Heart right ventricle (tissue), 16 donors: ENCODE results near the gene HYKK. TPM values are rescaled to one million over a fixed set of nuclear protein-coding genes. Genes with fewer than 3 reads are reported as not detected.

Experiments
- ATAC-seq, 8 donors: fragments of 200-7000 bp; cut with Tn5 transposase; one replicate each; pipeline ENCODE4 v1.9.1; 2020; ENCODE audit warnings: mild to moderate bottlenecking in 8 of 8, moderate library complexity in 8 of 8, moderate number of reproducible peaks in 1 of 8
- DNase-seq, 2 donors: peaks; one replicate each; pipeline ENCODE4 v3.0.0-alpha.2; 2020
- H3K27ac ChIP-seq, 10 donors: fragments of 200-600 bp; sonication (generic) in 2 of 10; one replicate each; pipeline versions ENCODE4 v1.5.0 to v1.8.0; 2020 to 2022; ENCODE audit warnings: mild to moderate bottlenecking in 3 of 10
- H3K27me3 ChIP-seq, 7 donors: fragments of 200-600 bp; one replicate each; pipeline ENCODE4 v1.8.0; 2021 to 2022; ENCODE audit warnings: mild to moderate bottlenecking in 2 of 7
- H3K36me3 ChIP-seq, 9 donors: fragments of 200-600 bp; sonication (generic) in 1 of 9; one replicate each; pipeline versions ENCODE4 v1.5.0 to v1.8.0; 2020 to 2022; ENCODE audit warnings: mild to moderate bottlenecking in 2 of 9
- H3K4me1 ChIP-seq, 9 donors: fragments of 200-600 bp; sonication (generic) in 1 of 9; one replicate each; pipeline versions ENCODE4 v1.5.0 to v1.8.0; 2020 to 2022; ENCODE audit warnings: mild to moderate bottlenecking in 4 of 9
- H3K4me3 ChIP-seq, 10 donors: fragments of 200-600 bp; sonication (generic) in 2 of 10; one replicate each; pipeline versions ENCODE4 v1.5.0 to v1.8.0; 2020 to 2022; ENCODE audit warnings: mild to moderate bottlenecking in 7 of 10, moderate library complexity in 2 of 10
- H3K9me3 ChIP-seq, 11 donors: fragments of 200-600 bp in 10 of 11; sonication (generic) in 2 of 11; one replicate each; pipeline versions ENCODE4 v1.5.0 to v1.8.0; 2013 to 2022; ENCODE audit warnings: mild to moderate bottlenecking in 2 of 11, control low read depth in 1 of 11, moderate library complexity in 1 of 11
- CTCF ChIP-seq, 9 donors: fragments of 200-600 bp; sonication (generic) in 2 of 9; IDR thresholded peaks; one replicate each; pipeline versions ENCODE4 v1.5.0 to v1.8.0; 2021 to 2022; ENCODE audit warnings: antibody characterized with exemption in 9 of 9, mild to moderate bottlenecking in 5 of 9, moderate library complexity in 1 of 9
- WGBS, 2 donors: extraction: QIAGEN DNeasy Blood & Tissue Kit; methylation state at CpG; one replicate each; pipeline ENCODE4 v1.1.7; 2013; ENCODE audit warnings: inconsistent platforms in 1 of 2; 5-methylcytosine and 5-hydroxymethylcytosine counted together
- intact Hi-C, 10 donors: fragments of 100-400 bp; cut with DNase I; formaldehyde crosslinking; loops; one replicate each; pipeline versions ENCODE4 v1.11.1 to v1.14.2; 2022
- polyA plus RNA-seq, 2 donors: library from polyadenylated mRNA; stranded (reverse); fragments of 200-250 nt; gene quantifications; one replicate each; pipeline ENCODE4 v1.2.3, GENCODE V29; 2013
- total RNA-seq, 10 donors: library from RNA; stranded (reverse); fragmentation: NEBNext Ultra II Directional in 3 of 10; extraction: Animal tissue kit (Norgen Biotek cat#: 25700) in 3 of 10; gene quantifications; one replicate each; pipeline versions ENCODE4 v1.2.1 to v1.2.4, GENCODE V29; 2021 to 2023
- donor health status: Arrhythmogenic right ventricular cardiomyopathy.
- donor health status: ischemic (EF 13 %, LVEDD 7.1; RV severe dilation, severe dysfunction).
- donor health status: healthy with polysubstance abuse.
- donor health status: DM: no; HTN: yes; CAD: no.
- donor health status: DM: no; HTN: no; CAD: no.
- donor health status: ischemic (EF 25% LVEDD 6.9; RV normal size, moderate dysfunction).
- donor health status: ischemic (EF 25% LVEDD 5.7; RV mildly dilated, moderate dysfunction).
- donor health status: healthy.
- donor health status: DM: yes; HTN: yes; CAD: no.
- donor health status: Ischemic cardiomyopathy.
- donor health status: ischemic (EF 35%, LVEDD 5.7; RV mildly dilated, moderate dysfunction).
- donor health status: nonischemic (EF 11% LVEDD 7.7; RV severe dilation, severe dysfunction).
- donor health status: DM: yes; HTN: yes; CAD: no.
- donor health status: PGD.
- donor health status: ischemic (EF 29% LVEDD 5.4; RV normal size, mild dysfunction).
- donor health status: nonischemic (EF 23%, LVEDD 6.1; RV moderate dilation, normal function).

HYKK gene
- total and polyA plus RNA-seq, 12 donors: 2.2 to 7.7 (median 6.7) TPM

- Histone ChIP-seq H3K4me1 (peaks cover 0 to 4% (median 0%) of the 10 kb centered on the region in 9 donors), H3K27me3 (no peaks in the 10 kb centered on the region), H3K27ac (no peak overlapping the region), H3K4me3 (no peak overlapping the region), H3K36me3 (peaks cover 0 to 100% (median 60%) of the 10 kb centered on the region in 9 donors), H3K9me3 (no peaks in the 10 kb centered on the region)
- WGBS, 2 donors: 89 to 93% methylated on average over 1 of the region's 1 CpG
- intact Hi-C loops: no loop called here
- TF ChIP-seq CTCF (IDR thresholded peaks at IDR 0.05): no peak
- ATAC-seq (no peak), DNase-seq (no peak)
Observed at GRCh38 chr15:78492872-78493271, 14.5 kb upstream of the HYKK start.

- Histone ChIP-seq H3K9me3 (peaks cover 0 to 6% (median 0%) of the 10 kb centered on the region in 11 donors), H3K4me1 (peaks cover 0 to 5% (median 3%) of the 10 kb centered on the region in 9 donors), H3K27me3 (peaks cover 0 to 2% (median 0%) of the 10 kb centered on the region in 7 donors), H3K4me3 (no peak overlapping the region), H3K36me3 (peaks cover 0 to 55% (median 13%) of the 10 kb centered on the region in 9 donors), H3K27ac (no peak overlapping the region)
- no peak for ATAC-seq
- 97 to 98% methylated on average over 4 of the region's 4 CpGs for WGBS, 2 donors
- intact Hi-C loops: loop anchor here in 1 of 10 donors (10.0 kb wide), 2 partner anchors 57 to 197 kb away; no protein-coding TSS in a partner anchor
- no peak for TF ChIP-seq CTCF (IDR thresholded peaks at IDR 0.05)
- DNase-seq: no peak
Observed at GRCh38 chr15:78501857-78502256, 5.5 kb upstream of the HYKK start.

- Histone ChIP-seq H3K27ac (no peak overlapping the region), H3K4me3 (no peak overlapping the region), H3K4me1 (peaks cover 0 to 7% (median 4%) of the 10 kb centered on the region in 9 donors), H3K27me3 (peaks cover 0 to 8% (median 0%) of the 10 kb centered on the region in 7 donors), H3K36me3 (peaks cover 0 to 48% (median 10%) of the 10 kb centered on the region in 9 donors), H3K9me3 (peaks cover 0 to 6% (median 0%) of the 10 kb centered on the region in 11 donors)
- intact Hi-C loops: loop anchor here in 1 of 10 donors (10.0 kb wide), 2 partner anchors 58 to 198 kb away; no protein-coding TSS in a partner anchor
- ATAC-seq (no peak), DNase-seq (no peak)
- TF ChIP-seq CTCF (IDR thresholded peaks at IDR 0.05): no peak
- 98% methylated on average over 2 of the region's 2 CpGs for WGBS, 2 donors
Observed at GRCh38 chr15:78502641-78503040, 4.7 kb upstream of the HYKK start.

- intact Hi-C loops: loop anchor here in 1 of 10 donors (10.0 kb wide), 2 partner anchors 63 to 203 kb away; no protein-coding TSS in a partner anchor
- peak in 7 of 8 donors; percentile 10 to 58 (median 26) for ATAC-seq
- H3K4me1 ChIP-seq: peaks cover 4 to 16% (median 9%) of the 10 kb centered on the region in 9 donors
- no peaks in the 10 kb centered on the region for H3K9me3 ChIP-seq
- H3K4me3 ChIP-seq: peak overlapping the region; percentile 51 to 96 (median 79)
- peaks cover 0 to under 1% (median 0%) of the 10 kb centered on the region in 9 donors for H3K36me3 ChIP-seq
- TF ChIP-seq CTCF (IDR thresholded peaks at IDR 0.05): no peak
- H3K27ac ChIP-seq: peak overlapping the region in 9 of 10 donors; percentile 18 to 74 (median 57)
- no peak for DNase-seq
- peaks cover 0 to 15% (median 0%) of the 10 kb centered on the region in 7 donors for H3K27me3 ChIP-seq
- WGBS, 2 donors: 0 to 3% methylated on average over 12 to 13 of the region's 13 CpGs
Observed at GRCh38 chr15:78507831-78508160, 419 bp downstream of the HYKK start.
